ENCODE data around the gene CRX. TPM values are rescaled to one million over a fixed set of nuclear protein-coding genes. Genes with fewer than 3 reads are reported as not detected.
"Not testable (repeated sequence)": the region's sequence is repeated elsewhere in the genome, so short reads cannot be mapped to it uniquely, and the experiment has no call there.

Gene CRX
- total and polyA plus RNA-seq, 2 donors (not counting 1 experiment from before 2014, with no cell fraction given), result not detected

DNA sequence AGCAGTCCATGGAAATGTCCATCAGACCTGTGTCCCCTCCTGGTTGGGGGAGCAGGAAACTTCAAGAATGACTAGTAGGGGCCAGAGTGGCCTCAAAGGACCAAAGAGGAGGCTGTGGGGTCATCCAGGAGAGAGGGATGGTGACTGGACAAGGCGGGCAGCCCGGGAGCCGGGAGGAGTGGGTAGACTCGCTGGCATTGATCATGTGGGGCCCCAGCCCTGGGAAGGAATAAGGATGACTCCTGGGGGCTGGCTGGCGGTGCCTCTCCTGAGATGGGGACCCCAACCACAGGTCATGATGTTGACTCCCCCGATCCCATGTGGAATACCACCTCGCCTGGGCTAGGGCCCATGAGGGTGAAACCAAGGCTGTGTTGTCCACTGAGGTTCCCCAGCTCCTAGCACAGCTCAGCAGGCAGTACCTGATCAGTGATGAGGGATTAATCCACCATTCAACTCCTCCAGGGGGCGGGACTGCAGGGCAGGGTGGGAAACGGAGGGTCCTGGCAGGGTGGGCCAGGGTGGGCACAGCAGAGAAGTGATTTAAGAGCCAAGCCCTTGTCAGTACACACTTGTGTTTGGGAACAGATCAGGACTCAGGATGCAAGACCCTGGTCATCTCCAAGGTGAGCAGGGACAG is 37.0 kb downstream of the CRX start, which contains the start of gene TPRX2:
Gene TPRX2, plus strand, starts transcription at position 590 of the 640 bp plus-strand sequence. Its CDS starts 12 bp downstream, at position 602.
- H3K4me3 ChIP-seq (ENCODE audit: control extremely low read depth in 1 of 5, extremely low read depth in 1 of 5, insufficient read depth in 1 of 5, low read depth in 2 of 5, low read length in 4 of 5); H4K20me1 ChIP-seq (ENCODE audit: control insufficient read depth, insufficient read depth, low read length, poor library complexity, severe bottlenecking); POLR2A ChIA-PET; H3K4me3 Mint-ChIP-seq; H3K27ac ChIP-seq (ENCODE audit: low read length in 2 of 2); ATAC-seq (ENCODE audit: low read depth); DNase-seq; intact Hi-C loops (cut with micrococcal nuclease); H3K79me2 ChIP-seq (ENCODE audit: control insufficient read depth, insufficient read depth, low read length); H2AFZ ChIP-seq (ENCODE audit: insufficient read depth, low read depth, low read length, poor library complexity, severe bottlenecking); CTCF ChIA-PET; H3K27ac Mint-ChIP-seq; H3K36me3 ChIP-seq (replicated peaks in 1 of 2; ENCODE audit: control extremely low read depth in 1 of 2, control insufficient read depth in 1 of 2, extremely low read depth in 1 of 2, insufficient read depth in 2 of 2, low read length in 1 of 2); H3K4me1 ChIP-seq (ENCODE audit: control insufficient read depth in 2 of 2, insufficient read depth in 2 of 2, low read length in 2 of 2); H3K4me2 ChIP-seq (replicated peaks; ENCODE audit: low read depth, low read length, poor library complexity, severe bottlenecking); H3K9me3 Mint-ChIP-seq (ENCODE audit: insufficient read depth); H3K9ac ChIP-seq (ENCODE audit: low read length); H3K4me1 Mint-ChIP-seq: not testable (repeated sequence)
- H3K27me3 Mint-ChIP-seq, result peaks cover 27% of the 10 kb centered on the region
- peaks cover 0 to 18% (median 0%) of the 10 kb centered on the region in 3 donors for H3K9me3 ChIP-seq (ENCODE audit: control extremely low read depth in 1 of 3, control insufficient read depth in 2 of 3, insufficient read depth in 1 of 3, low read length in 2 of 3)
- WGBS (ENCODE audit: insufficient coverage), result 91% methylated on average over 7 of the region's 9 CpGs
- H3K27me3 ChIP-seq (replicated peaks in 1 of 4; ENCODE audit: control extremely low read depth in 1 of 4, control insufficient read depth in 3 of 4, insufficient read depth in 4 of 4, low read length in 3 of 4), result peaks cover 0 to 12% (median 0%) of the 10 kb centered on the region in 4 experiments

DNA sequence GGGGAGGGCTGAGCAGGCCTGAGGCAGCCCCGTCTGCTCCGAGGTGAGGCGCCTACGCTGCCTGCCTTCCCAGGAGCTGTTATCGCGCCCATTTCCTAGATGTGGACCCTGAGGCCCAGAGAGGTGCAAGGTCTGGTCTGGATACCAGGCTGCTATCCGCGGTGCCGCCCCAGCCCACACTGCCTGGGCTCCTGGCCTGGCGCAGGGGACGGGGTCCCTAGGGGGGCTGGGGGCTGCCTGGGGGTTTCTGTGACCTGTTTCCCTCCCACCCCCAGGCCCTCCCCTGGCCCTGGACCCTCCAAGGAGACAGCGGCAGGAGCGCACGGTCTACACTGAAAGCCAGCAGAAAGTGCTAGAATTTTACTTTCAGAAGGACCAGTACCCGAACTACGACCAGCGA is 38.1 kb downstream of the CRX start:
- H3K36me3 ChIP-seq (replicated peaks in 1 of 2; ENCODE audit: control extremely low read depth in 1 of 2, control insufficient read depth in 1 of 2, extremely low read depth in 1 of 2, insufficient read depth in 2 of 2, low read length in 1 of 2); H3K9me3 Mint-ChIP-seq (ENCODE audit: insufficient read depth); H2AFZ ChIP-seq (ENCODE audit: insufficient read depth, low read depth, low read length, poor library complexity, severe bottlenecking); H3K4me3 Mint-ChIP-seq; H3K79me2 ChIP-seq (ENCODE audit: control insufficient read depth, insufficient read depth, low read length); H3K4me2 ChIP-seq (replicated peaks; ENCODE audit: low read depth, low read length, poor library complexity, severe bottlenecking); H3K9ac ChIP-seq (ENCODE audit: low read length); H3K27ac Mint-ChIP-seq; H3K4me1 ChIP-seq (ENCODE audit: control insufficient read depth in 2 of 2, insufficient read depth in 2 of 2, low read length in 2 of 2); DNase-seq; ATAC-seq (ENCODE audit: low read depth); H3K4me3 ChIP-seq (ENCODE audit: control extremely low read depth in 1 of 5, extremely low read depth in 1 of 5, insufficient read depth in 1 of 5, low read depth in 2 of 5, low read length in 4 of 5); intact Hi-C loops (cut with micrococcal nuclease); H3K4me1 Mint-ChIP-seq; H4K20me1 ChIP-seq (ENCODE audit: control insufficient read depth, insufficient read depth, low read length, poor library complexity, severe bottlenecking); POLR2A ChIA-PET; CTCF ChIA-PET; H3K27ac ChIP-seq (ENCODE audit: low read length in 2 of 2): not testable (repeated sequence)
- peaks cover 0 to 14% (median 0%) of the 10 kb centered on the region in 3 donors for H3K9me3 ChIP-seq (ENCODE audit: control extremely low read depth in 1 of 3, control insufficient read depth in 2 of 3, insufficient read depth in 1 of 3, low read length in 2 of 3)
- peaks cover 0 to 11% (median 0%) of the 10 kb centered on the region in 4 experiments for H3K27me3 ChIP-seq (replicated peaks in 1 of 4; ENCODE audit: control extremely low read depth in 1 of 4, control insufficient read depth in 3 of 4, insufficient read depth in 4 of 4, low read length in 3 of 4)
- WGBS (ENCODE audit: insufficient coverage), result no CpG with 5 or more reads among the region's 17 CpGs
- peaks cover 24% of the 10 kb centered on the region for H3K27me3 Mint-ChIP-seq

All from B cell (primary cell).